Esophagus muscularis mucosa (tissue), 4 donors: ENCODE data around the gene VEPH1.

Experiments
- CTCF ChIP-seq, 3 experiments: fragments of 200-600 bp in 2 of 3; fragments of 450-650 bp in 1 of 3; sonication (generic) in 2 of 3; IDR thresholded peaks; one replicate each; pipeline ENCODE4 v1.5.1; 2017 to 2019; ENCODE audit warnings: antibody characterized with exemption in 3 of 3, mild to moderate bottlenecking in 2 of 3, moderate library complexity in 1 of 3
- EP300 ChIP-seq: sonication (generic); formaldehyde crosslinking; IDR thresholded peaks from one replicate; pipeline ENCODE4 v1.6.1; 2017; ENCODE audit warnings: antibody characterized with exemption
- POLR2A ChIP-seq: fragments of 450-650 bp; IDR thresholded peaks from one replicate; pipeline ENCODE4 v1.6.1; 2017; ENCODE audit warnings: antibody characterized with exemption, moderate library complexity, mild to moderate bottlenecking, low read depth
- POLR2AphosphoS5 ChIP-seq, 2 donors: sonication (generic); formaldehyde crosslinking; IDR thresholded peaks; one replicate each; pipeline ENCODE4 v1.6.1; 2017; ENCODE audit warnings: antibody characterized with exemption in 2 of 2

- TF ChIP-seq POLR2A (no peak), CTCF (IDR thresholded peaks at IDR 0.05) (no peak), EP300 (no peak), POLR2AphosphoS5 (IDR thresholded peaks at IDR 0.05) (no peak)
These were observed 119.2 kb downstream of the VEPH1 start for GRCh38 chr3:157384031-157384430.
